GM18502 (cell line): Measurements from ENCODE around the gene PACRGL.

Source experiments
- ATAC-seq: cut with Tn5 transposase; IDR thresholded peaks from one replicate; pipeline ENCODE4 v1.9.1; 2021; ENCODE audit warnings: mild to moderate bottlenecking; ENCODE audit not compliant: unreplicated experiment, poor library complexity

PACRGL gene

DNA sequence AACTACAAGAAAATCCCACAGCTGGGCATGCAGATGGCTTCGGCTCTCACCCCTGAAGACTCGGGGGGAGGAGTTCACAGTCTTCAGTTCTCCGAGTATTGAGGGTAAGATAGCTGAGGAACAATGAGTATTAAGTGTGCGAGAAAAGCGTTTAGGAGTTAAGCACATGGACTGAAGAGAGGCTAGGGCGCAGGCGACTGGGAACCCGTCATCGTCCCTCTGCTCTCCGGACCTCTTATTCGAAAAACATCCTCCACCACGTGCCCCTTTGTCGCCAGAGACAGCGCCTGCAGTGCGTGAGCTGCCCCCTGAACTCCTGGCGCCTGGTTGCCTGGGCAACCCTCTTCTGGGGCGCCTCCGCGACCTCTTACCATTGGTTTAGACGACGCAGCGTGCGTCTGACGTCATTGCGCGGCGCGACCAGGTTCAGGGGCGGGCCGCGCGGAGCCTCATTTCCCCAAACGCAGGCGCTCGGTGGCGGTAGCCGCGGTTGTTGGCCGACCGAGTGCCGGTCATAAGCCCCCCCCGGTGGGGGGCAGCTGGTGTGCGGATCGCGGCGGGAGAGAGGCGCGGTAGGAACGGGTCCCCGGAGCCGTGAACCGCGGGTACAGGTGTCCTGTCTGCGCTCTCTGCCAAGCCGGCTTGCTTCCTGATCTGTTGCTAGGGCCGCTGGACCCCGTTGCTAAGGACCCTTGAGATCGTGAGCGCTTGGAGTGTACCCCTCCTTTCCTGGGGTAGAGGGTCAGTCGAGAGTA lies at the start of gene PACRGL:
PACRGL (plus strand) TSS at position 452 of the 755 bp plus-strand sequence. CDS start 4,024 bp downstream, outside the sequence.
- ATAC-seq: peak; percentile 100

DNA sequence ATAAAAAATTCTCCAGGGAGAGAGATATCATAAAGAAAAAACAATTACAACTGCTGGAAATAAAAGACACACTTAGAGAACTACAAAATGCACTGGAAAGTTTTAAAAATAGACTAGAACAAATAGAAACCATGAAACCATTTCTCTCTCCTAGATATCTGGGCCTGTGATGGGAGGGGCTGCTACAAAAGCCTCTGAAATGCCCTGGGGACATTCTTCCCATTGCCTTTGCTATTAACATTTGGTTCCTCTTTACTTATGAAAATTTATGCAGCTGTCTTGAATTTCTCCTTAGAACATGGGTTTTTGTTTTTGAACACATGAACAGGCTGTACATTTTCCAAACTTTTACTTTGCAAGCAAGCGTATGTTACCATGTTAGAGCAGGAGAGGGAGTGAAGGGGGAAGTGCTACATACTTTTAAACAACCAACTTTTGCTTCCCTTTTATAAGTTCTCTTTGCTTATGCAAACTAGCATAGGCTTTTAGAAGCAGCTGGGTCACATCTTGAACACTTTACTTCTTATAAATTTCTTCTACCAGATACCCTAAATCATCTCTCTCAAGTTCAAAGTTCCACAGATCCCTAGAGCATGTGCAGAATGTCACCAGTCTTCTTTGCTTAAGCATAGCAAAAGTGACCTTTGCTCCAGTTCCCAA lies 47.9 kb upstream of the PACRGL start:
- no peak for ATAC-seq

DNA sequence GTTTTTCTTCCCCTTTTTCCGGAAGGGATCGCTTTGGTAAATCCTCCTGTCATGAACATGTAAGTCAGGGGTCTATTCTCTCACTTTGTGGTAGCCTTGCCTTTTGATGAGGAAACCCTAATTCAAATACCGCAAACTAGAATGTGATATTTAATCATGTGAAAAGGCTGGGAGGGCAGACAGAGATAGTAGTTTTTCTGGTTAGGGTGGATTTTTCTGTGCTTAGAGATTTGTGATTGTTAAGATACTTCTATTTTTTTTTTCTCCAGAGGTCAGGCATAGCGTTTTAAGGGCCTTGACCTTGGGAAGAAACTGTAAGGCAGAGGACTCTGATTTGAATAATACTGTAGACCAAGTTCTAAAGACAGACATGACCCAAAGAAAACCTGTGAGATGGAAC lies 41.8 kb upstream of the PACRGL start:
- ATAC-seq: no peak

DNA sequence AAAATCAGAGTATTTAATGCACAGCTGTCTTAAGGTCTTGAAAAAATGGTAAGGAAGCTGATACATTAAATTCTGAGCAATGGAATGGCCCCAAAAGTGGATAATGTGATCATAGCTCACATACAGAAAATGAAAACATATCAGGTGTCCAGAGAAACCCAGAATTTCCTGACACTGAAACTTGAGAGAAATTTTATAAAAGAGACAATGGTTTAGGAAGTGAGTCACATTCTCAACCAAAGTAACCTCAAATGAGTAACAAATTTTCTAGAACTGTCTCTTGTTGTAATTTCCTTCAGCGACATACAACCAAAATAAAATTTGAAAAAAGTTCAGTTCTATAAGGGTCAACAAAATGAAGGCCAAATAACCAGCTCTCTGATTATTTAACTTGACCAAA lies 37.4 kb upstream of the PACRGL start:
- no peak for ATAC-seq

DNA sequence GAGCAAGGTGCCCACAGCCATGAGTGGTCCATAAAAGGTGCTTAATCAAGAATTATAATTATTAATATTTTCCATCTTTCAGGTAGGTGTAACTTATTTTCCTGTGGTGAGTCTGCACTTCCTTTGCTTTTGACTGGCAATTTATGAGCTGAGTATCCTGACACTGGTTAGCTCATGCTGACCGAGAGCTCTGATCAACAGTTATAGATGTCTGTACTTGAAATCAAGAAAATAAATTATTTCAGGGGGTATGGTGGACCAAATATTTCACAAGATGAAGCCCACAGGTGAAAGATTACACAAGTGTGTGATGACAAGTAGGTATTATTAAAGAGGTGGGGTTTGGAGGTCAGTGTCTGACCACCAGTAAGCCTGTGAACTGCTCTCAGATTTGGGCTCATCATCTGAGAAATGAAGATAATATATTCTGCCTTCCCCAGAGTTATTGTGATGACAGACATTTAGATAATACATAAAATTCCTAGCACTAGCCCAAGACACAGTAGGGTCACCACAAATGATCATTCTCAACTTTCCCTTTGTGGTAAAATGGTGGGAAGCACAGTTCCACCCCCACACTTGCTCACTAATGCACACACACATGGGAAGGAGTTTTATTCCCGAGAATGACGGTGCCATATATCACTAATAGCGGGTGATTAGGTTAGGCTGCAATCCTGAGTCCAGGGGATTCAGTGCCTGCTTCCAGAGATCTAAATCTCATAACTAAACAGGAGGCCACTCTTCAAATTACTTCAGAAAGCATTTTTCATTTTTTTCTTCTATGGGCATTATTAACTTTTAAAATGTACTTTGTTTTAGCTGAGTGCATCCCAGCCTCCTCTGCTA lies 34.0 kb upstream of the PACRGL start:
- ATAC-seq: no peak

DNA sequence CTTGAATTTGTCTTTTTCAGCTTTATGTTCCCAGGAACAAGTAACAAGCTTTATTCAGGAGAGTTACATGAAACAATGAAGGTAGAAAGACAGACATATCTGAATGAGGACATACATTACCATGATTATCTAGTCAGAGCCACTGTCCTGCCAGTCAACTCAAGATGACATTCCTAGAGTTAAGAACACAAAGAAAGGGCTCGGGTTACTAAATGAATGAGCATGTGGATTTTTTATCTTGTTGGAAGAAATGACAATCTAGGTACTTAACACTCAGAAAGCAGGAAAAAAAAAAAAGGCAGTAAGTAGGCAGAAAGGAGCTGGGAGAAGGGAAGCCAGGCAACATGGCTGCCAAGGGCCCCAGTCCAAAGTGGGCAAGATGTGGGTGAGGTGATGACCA lies 28.0 kb upstream of the PACRGL start:
- ATAC-seq: no peak

DNA sequence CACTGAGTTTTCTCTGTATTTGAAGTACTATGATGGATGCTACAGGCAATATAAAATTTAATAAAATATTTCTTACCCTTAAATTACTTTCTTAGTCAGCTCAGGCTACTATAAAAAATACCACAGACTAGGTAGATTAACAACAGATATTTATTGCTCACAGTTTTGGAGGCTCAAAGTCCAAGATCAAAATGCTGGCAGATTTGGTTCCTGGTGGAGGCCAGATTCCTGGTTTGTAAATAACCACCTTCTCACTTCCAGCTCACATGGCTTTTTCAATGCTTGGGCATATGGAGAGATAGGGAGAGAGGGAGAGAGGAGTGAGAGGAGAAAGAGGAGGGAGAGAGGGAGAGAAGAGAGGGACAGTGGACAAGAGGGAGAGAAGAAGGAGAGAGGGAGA lies 24.5 kb upstream of the PACRGL start:
- ATAC-seq: no peak

DNA sequence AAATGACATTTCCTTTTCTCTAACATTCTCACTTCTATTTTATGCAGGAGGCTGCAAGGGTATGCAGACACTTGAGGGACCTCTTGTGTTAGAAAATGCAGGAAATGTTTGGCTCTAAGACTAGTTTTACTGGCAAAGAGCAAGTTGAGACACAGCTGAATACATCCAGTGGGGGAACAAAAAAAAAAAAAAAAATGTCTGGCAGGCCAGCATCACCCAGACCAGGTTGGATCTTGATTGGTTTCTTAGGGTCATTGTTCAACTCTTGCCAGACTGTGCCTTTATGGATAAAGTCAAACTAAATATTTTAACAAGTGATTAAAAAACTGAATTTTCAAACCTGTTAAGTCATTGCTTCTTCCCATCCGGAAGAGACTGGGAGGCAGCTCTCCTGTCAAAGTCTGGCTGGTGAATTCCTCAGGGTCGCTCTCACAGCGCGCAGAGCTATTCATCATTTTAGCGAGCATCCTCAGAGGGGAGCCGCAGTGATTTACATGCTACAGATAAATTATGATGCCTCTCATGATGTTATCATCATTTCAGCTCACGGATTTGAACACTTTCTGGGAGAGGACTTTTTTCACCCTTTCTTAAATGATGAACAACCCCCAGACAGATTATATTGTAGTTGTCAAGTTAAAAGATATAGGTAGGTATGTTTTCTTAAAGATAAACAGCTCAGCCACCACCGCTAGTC lies 23.6 kb upstream of the PACRGL start:
- no peak for ATAC-seq

DNA sequence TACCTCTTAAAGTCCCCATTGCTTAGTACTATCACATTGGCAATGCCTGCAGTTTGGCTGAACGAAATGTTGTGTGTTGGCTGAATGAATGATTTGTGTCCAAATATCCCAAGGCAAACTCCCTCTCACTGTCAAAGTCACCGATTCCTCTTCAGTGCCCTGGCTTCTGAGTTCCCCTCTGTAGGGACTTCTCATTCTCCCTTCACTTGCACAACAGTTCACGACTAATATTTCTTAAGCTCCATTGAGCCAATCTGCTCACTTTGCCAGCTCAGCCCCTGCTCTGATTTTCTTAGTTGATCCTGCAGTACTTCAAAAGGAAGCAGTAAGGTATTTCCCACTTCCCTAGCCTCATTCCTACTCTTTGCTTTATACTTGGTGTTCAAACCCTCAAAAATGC lies 21.9 kb upstream of the PACRGL start:
- ATAC-seq: no peak

DNA sequence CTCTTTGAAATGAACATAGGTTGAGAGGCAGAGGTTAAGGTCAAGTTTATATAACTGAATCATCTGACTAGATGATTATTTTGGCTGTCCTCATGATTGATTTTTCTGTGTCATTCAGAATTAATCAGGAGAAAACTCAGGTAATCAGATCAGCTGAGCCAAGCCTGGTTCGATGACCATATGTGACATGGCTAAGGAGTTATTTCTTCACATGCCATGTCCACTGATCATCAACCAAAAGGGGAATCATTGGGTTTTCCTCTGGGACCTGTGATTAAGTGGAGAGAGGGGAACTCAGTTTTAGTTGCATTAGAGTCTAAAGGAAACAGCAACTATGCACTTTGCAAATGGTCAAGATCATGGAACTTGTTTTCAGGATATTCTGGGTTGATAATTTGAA lies 20.3 kb upstream of the PACRGL start:
- ATAC-seq: no peak

DNA sequence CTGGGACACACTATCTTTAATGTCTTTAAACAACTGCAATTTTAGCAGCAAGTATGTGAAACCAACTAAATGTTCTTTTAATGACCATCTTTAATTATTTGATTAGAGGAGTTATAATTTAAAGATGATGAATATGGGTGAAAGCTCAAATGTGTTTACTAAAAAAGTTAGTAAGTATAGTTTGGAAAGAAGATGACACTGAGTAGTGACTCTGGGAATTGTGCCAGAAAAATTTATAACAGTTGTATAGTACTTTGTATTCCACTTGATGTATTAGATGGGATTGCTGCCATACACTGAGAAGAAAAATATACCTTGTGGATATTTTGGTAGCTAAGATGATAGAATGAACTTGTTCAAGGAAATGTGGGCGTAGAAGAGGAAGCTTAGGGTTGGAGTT lies 19.5 kb upstream of the PACRGL start:
- ATAC-seq: no peak

DNA sequence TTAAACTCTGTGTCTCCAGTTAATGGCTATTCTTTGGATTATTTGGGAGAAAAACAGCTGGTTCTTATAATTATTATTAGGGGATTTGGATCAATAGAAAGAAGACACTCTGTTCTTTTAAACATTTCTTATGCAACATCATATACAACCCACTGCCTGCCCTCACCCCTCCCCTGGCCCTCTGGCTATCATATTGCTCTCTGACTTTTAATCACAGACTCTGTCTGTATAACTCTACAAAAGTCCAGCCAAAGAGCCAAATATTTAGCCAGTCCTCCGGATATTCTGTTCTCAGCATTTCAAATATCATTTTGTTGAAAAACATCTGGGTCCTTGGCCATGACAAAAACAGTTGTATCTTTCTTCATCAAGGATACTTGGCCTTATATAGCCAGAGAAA lies 19.0 kb upstream of the PACRGL start:
- ATAC-seq: no peak

DNA sequence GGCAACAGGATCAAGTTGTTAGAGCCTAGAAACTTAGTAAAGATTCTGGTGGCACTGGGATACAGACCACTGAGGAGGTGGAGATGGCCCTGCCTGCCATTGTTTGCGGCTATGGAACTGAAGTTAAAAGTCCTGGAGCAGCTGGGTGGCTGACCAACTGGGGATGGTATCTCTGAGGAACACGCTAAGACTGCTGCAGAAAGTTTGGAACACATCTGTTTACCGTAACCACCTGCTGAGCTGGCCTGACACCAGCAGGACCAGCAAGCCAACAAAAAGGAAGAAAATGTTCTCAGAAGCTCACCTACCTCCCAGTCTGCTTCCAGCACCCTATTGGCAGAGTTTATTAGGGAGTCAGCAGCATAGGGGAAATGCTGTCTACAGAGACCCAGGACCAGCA lies 17.4 kb upstream of the PACRGL start:
- no peak for ATAC-seq

DNA sequence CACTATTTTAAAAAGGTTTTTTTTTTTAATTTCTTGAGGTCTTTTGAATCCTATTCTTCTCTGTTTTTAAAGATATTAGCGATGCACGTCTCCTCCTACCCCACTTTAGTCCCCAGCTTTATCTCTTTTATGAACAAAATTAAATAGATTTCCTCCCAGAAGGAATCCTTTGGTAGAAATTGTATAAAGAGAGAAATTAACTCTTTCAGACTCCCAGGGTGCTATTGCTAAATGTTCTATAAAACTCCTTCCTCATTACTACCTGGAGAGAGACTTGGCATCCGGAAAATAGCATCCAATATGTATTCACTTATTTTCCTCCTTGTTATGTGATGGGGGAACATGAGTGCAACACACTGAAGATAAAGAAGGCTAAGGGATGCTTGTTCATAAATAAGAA lies 16.5 kb upstream of the PACRGL start:
- ATAC-seq: no peak

DNA sequence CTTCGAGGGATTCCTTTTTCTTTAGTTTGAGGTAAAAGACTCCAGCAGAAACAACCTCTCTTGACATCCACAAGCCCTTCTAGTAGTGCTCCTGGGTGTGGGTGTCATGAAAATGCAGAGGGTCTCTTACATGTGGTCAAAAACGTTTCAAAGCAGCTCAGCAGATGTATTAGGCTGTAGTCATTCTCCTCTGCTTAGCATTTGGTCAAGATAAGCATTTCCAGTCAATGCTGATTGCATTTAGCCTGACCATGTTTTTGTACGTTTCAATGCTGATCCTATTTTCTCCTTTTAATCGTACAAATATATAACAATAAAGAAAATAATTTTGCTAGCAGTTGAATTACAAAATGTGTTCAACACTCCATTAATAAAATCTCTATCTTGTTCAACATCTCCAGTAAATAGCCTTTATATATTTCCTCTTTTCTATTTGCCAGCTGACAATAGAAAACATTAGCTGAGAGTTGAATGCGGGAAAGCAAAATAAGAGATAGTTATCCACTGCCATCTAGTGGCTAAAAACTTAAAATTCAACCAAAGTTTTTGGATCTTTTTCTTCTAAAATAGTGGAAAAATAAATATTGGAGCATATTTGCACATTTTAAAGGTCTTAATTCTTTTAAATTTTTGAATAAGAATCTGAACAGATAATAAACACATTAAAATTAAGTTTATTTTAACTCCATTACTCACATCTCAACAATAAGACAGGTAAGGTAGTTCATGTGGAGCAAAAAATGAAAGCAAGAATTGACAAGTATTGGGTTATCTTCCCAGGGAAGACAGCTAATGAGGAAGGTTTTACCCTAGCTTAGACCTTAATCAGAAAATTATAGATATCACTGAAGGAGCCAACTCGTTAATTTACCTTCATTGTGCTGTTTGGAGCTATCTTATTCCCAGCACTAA lies 15.2 kb upstream of the PACRGL start:
- peak; percentile 54 for ATAC-seq

DNA sequence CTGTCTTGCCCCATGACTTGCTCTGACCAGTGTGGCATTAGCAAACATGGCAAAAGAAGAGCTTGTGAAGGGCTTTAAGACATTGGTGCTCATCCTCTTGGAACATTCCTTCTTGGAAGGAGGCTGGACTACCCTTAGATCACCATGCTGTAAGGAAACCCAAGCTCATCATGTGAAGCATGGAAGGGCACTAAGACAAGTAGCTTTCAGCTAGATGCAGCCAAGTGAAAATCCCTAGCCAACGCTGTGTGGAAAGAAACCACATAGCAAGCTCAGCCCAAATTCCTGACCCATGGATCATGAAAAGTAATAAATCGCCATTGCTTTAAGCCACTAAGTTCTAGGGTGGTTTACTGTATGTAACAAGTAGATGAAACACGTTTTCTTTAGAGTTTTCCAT lies 12.4 kb upstream of the PACRGL start:
- ATAC-seq: no peak

DNA sequence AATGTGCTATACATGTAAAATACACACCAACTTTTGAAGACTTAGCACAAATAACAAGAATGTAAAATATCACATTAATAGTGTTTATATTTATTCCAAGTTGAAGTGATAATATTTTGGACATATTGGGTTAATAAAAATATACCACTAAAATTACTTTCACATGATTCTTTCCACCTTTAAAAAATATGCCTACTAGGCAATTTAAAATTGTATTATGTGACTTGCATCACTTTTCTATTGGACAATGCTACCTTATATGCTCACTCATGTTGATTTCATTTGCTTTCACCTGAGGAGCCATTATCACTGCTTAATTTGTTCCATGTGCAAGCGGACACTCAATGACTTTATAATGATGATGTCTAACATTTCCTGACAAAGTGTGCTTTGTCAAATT lies 3.4 kb upstream of the PACRGL start:
- no peak for ATAC-seq

DNA sequence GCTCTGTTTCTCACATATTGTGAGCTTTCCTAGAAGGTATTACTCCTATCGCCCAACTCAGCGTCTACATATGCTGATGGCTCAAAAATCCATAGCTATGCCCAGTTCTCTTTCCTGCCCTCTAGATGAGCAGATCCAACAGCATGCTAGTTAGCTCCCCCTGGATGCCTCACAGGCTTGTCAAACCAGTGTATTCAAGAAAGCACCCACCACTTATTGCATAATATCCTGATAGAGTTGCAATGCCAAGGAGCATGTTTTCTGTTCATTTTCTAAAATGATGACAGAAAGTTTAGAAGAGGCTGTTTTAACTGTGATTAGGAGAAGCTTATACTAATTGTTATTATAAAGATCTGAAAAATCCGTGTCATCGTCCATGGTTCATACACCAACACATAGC lies 1.9 kb upstream of the PACRGL start:
- ATAC-seq: no peak

DNA sequence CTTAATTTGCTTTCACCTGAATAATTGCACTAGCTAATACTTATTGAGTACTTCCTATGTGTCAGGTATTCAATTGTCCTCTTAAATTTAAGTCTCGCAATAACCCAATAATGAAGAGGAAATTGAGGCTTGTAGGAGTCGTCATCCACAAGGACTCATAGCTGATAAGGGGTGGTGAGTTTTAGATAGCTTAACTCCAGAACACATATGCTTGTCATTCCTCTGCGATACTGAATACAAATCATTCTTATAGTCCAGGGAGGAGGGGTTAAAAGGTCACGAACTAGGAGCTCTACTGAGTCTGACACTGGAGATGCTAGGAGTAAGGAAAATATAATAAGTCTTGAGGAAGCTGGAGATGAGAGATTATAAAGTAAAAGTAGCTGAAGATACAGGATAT lies 1.4 kb upstream of the PACRGL start:
- no peak for ATAC-seq

DNA sequence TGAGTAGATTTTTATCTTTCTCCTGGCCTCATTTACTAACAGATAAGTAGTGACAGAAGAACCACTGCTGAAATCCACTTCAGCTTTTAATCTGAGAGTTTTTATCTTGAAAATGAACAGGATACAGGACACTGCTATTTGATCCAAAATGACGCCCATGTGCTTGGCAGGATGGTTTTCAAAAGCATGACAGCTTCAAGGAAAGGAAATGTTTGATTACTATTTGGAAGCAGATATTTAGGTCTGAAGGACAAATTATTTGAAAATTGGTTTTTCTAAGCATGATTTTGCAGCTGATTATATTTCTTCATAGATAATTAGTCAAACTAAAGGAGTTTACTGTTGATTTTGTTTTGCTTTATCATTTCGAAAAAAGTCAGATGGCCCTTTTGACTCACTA lies 11.1 kb downstream of the PACRGL start:
- ATAC-seq: no peak
